Suprapubic skin (tissue), 4 donors: ENCODE data around the gene ZNF19.

Experiments
- CTCF ChIP-seq, 2 donors: fragments of 200-600 bp in 1 of 2; fragments of 450-650 bp in 1 of 2; sonication (generic) in 1 of 2; IDR thresholded peaks; one replicate each; pipeline ENCODE4 v1.5.1; 2016 to 2019; ENCODE audit warnings: antibody characterized with exemption in 2 of 2, mild to moderate bottlenecking in 1 of 2, moderate library complexity in 1 of 2
- POLR2A ChIP-seq, 2 donors: fragments of 450-650 bp; IDR thresholded peaks; one replicate each; pipeline ENCODE4 v1.6.1; 2017; ENCODE audit warnings: antibody characterized with exemption in 2 of 2, mild to moderate bottlenecking in 2 of 2, moderate library complexity in 2 of 2
- POLR2AphosphoS5 ChIP-seq, 3 donors: sonication (generic); formaldehyde crosslinking; IDR thresholded peaks; one replicate each; pipeline ENCODE4 v1.6.1; 2017; ENCODE audit warnings: antibody characterized with exemption in 3 of 3

GRCh38 chr16:71443714-71444113, 45.4 kb downstream of the ZNF19 start:
- TF ChIP-seq CTCF (IDR thresholded peaks at IDR 0.05) (no peak), POLR2A (IDR thresholded peaks at IDR 0.05) (no peak), POLR2AphosphoS5 (IDR thresholded peaks at IDR 0.05) (no peak)
